Lower leg skin (tissue), 4 donors: Measurements from ENCODE around the gene DROSHA. TPM values are rescaled to one million over a fixed set of nuclear protein-coding genes. Genes with fewer than 3 reads are reported as not detected.

Experiments used
- DNase-seq, 2 donors: peaks; one replicate each; pipeline ENCODE4 v3.0.0-alpha.2; 2019; ENCODE audit warnings: low spot score in 2 of 2
- H3K4me3 ChIP-seq: fragments of 200-600 bp; sonication (generic); 2 replicates; pipeline ENCODE4 v1.5.1; 2017; ENCODE audit warnings: mild to moderate bottlenecking, low read depth; ENCODE audit not compliant: poor library complexity, severe bottlenecking
- POLR2A ChIP-seq, 2 donors: fragments of 450-650 bp; IDR thresholded peaks; one replicate each; pipeline ENCODE4 v1.6.1; 2016 to 2017; ENCODE audit warnings: antibody characterized with exemption in 2 of 2, mild to moderate bottlenecking in 1 of 2, moderate library complexity in 1 of 2
- WGBS, 2 donors: methylation state at CpG; one replicate each; pipeline ENCODE4 v1.1.5; 2018; 5-methylcytosine and 5-hydroxymethylcytosine counted together
- intact Hi-C: fragments of 100-400 bp; cut with DNase I; formaldehyde crosslinking; loops from one replicate; pipeline ENCODE4 v1.15.0; 2023; ENCODE audit warnings: low total_unique reads
- total RNA-seq, 4 donors: library from RNA; depleted of rRNA; stranded (reverse); fragments of >200 nt; gene quantifications; one replicate each; pipeline ENCODE4 v1.1.0, GENCODE V29; 2016
- TF ChIP-seq, protein P1 (sequence below), 3 donors: fragments of 450-650 bp; IDR thresholded peaks; one replicate each; pipeline ENCODE4 v1.5.1; 2016; ENCODE audit warnings: antibody characterized with exemption in 3 of 3, mild to moderate bottlenecking in 3 of 3, moderate library complexity in 2 of 3

The DROSHA gene
- total RNA-seq, 4 donors from 2014 or later: 21.7 to 59.2 (median 37.3) TPM

DNA sequence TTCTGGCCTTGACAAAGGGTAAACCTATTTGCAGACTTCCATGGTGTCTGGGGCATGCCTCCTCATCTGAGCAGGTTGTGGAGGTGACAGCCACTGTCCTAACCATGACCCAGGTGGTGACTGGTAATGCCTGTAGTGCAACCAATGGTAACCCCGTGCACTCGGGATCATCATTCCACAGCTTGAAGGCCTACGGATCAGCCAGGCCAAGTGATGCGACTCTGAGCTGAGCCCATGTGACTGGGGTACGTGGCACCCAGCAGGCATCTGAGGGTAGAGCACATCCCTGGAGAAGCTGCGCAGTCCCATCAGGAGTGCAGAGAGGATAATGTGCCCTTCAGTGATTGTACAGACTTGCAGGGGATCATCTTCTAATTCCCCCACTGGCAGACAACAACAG, 35.0 kb downstream of the DROSHA start:
- WGBS, 2 donors: 98% methylated on average over 6 of the region's 6 CpGs
- intact Hi-C loops: no loop called here
- DNase-seq: no peak
- TF ChIP-seq, protein P1, sequence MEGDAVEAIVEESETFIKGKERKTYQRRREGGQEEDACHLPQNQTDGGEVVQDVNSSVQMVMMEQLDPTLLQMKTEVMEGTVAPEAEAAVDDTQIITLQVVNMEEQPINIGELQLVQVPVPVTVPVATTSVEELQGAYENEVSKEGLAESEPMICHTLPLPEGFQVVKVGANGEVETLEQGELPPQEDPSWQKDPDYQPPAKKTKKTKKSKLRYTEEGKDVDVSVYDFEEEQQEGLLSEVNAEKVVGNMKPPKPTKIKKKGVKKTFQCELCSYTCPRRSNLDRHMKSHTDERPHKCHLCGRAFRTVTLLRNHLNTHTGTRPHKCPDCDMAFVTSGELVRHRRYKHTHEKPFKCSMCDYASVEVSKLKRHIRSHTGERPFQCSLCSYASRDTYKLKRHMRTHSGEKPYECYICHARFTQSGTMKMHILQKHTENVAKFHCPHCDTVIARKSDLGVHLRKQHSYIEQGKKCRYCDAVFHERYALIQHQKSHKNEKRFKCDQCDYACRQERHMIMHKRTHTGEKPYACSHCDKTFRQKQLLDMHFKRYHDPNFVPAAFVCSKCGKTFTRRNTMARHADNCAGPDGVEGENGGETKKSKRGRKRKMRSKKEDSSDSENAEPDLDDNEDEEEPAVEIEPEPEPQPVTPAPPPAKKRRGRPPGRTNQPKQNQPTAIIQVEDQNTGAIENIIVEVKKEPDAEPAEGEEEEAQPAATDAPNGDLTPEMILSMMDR (IDR thresholded peaks at IDR 0.05): no peak
- no peak for TF ChIP-seq POLR2A (IDR thresholded peaks at IDR 0.05)
- H3K4me3 ChIP-seq: no peak overlapping the region

DNA sequence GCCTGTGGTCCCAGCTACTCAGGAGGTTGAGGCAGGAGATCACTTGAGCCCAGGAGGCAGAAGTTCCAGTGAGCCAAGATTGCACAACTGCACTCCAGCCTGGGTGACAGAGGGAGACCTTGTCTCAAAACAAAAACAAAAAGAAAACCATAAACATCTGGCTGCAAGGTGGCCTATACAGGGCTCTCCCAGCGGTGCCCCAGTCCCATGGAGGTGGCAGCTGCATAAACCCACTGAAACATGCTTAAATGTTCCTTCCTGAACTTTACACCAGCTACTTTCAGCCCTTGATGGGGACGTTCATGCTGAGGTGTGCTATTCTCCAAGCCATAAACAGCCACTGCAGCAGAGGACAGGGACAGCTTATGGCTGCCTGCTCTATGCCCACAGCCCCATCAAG, 35.6 kb downstream of the DROSHA start:
- no peak for TF ChIP-seq POLR2A (IDR thresholded peaks at IDR 0.05)
- TF ChIP-seq, protein P1 (IDR thresholded peaks at IDR 0.05): no peak
- 59 to 78% methylated on average over 2 of the region's 2 CpGs for WGBS, 2 donors
- intact Hi-C loops: no loop called here
- no peak overlapping the region for H3K4me3 ChIP-seq
- DNase-seq: no peak

DNA sequence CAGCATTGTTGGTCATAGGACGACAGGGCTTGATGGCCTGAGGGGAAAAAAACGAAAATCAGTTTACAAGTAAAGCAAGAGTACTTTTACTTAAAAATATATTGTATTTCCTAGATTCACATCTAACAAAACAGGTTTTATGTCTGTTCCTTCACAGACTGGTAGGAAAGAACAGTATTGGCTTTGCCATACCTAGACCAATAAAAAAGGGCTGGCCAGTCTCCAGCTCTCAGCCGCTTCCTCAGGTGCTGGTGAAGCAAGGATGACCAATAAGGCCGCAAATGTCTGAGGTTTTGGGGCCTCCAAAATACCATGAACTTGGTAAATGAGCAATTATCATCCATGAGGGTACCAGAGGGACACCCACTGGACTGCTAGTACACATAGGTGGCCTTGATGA, 36.6 kb downstream of the DROSHA start:
- intact Hi-C loops: no loop called here
- H3K4me3 ChIP-seq: no peak overlapping the region
- no peak for DNase-seq
- TF ChIP-seq, protein P1 (IDR thresholded peaks at IDR 0.05): no peak
- TF ChIP-seq POLR2A (IDR thresholded peaks at IDR 0.05): no peak
- WGBS, 2 donors: 84 to 91% methylated on average over 4 of the region's 4 CpGs

DNA sequence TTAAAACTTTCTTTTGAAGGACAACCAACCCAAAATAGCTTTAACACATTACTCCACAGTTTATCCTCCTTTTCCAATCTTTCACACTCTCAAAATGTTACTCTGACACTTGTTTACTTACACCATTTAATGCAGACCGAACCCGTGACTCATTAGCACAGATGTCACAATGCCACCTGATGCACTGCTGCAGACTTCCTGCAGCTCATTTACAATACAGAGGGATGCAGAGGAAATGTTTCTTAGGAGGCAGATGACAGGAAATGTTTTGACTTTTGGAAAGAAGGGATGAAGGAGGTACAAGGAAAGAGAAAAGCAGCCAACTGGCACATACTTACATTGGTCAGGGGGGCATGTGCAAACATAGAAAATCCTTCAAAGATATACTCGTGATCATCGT, 39.0 kb downstream of the DROSHA start:
- intact Hi-C loops: no loop called here
- TF ChIP-seq, protein P1 (IDR thresholded peaks at IDR 0.05): no peak
- no peak for TF ChIP-seq POLR2A (IDR thresholded peaks at IDR 0.05)
- WGBS, 2 donors: 83 to 87% methylated on average over 4 of the region's 4 CpGs
- no peak for DNase-seq
- no peak overlapping the region for H3K4me3 ChIP-seq

DNA sequence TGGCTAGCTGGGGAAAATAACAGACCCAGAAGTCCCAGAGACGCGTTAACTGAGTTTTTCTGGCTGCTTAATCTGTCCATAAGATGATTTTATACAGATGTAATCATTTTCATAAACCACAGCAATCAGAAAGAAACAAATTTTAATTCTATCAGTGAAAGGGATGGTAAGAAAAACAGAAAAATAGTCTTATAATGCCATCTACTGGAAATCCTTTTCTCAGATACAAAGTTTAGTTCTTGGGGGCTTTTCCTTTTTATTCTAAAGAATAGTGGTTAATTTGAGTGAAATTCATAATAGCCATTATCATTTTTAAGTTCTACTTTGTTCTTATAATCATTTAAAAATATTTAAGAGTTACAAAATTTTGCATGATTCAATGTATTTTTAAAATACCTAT, 44.4 kb downstream of the DROSHA start:
- DNase-seq: no peak
- no peak for TF ChIP-seq POLR2A (IDR thresholded peaks at IDR 0.05)
- TF ChIP-seq, protein P1 (IDR thresholded peaks at IDR 0.05): no peak
- H3K4me3 ChIP-seq: no peak overlapping the region
- intact Hi-C loops: no loop called here
- WGBS, 2 donors: 76 to 78% methylated on average over 2 of the region's 2 CpGs

DNA sequence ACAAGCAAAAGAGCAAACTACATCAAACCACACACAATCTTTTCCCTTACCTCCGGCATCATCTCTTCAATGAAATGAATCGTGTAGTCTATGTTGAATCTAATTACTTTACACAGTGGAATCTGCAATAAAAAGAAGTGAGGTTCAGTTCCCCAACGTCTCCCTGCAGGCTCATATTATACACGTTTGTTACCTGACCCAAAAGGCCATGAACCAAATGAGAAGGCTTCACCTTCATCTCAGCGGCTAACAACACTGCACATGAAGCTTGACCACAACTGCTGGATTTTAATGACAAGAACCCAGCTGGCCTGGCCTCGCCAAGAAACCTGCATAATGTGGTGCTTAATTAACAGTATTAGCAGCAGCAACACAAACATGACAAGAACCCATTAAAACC, 45.5 kb downstream of the DROSHA start:
- no peak for DNase-seq
- TF ChIP-seq POLR2A (IDR thresholded peaks at IDR 0.05): no peak
- TF ChIP-seq, protein P1 (IDR thresholded peaks at IDR 0.05): no peak
- no peak overlapping the region for H3K4me3 ChIP-seq
- WGBS, 2 donors: 88 to 89% methylated on average over 6 of the region's 6 CpGs
- intact Hi-C loops: no loop called here
